ENCODE results near the gene GHDC.
"Not testable (repeated sequence)": the region's sequence is repeated elsewhere in the genome, so short reads cannot be mapped to it uniquely, and the experiment has no call there.

The GHDC gene

GRCh38 chr17:42146911-42147607, 47.2 kb downstream of the GHDC start:
- no peak for DNase-seq

- not testable (repeated sequence) for DNase-seq
Observed at GRCh38 chr17:42143138-42143537, 51.2 kb downstream of the GHDC start.

- DNase-seq: no peak
Observed at GRCh38 chr17:42142371-42142896, 51.9 kb downstream of the GHDC start.

GRCh38 chr17:42141382-42141781, 52.9 kb downstream of the GHDC start:
- DNase-seq: no peak

- DNase-seq: not testable (repeated sequence)
Observed at GRCh38 chr17:42140690-42141089, 53.6 kb downstream of the GHDC start.
